Sigmoid colon (tissue), 4 donors: Measurements from ENCODE around the gene MAPRE2.

Source experiments
- EP300 ChIP-seq, 4 donors: sonication (generic); formaldehyde crosslinking; IDR thresholded peaks; one replicate each; pipeline ENCODE4 v1.6.1; 2017; ENCODE audit warnings: antibody characterized with exemption in 4 of 4
- TF ChIP-seq, protein P1 (sequence below), 4 experiments: fragments of 450-650 bp in 3 of 4; fragments of 200-600 bp in 1 of 4; IDR thresholded peaks; one replicate each; pipeline ENCODE4 v1.5.1; 2016 to 2019; ENCODE audit warnings: antibody characterized with exemption in 4 of 4, mild to moderate bottlenecking in 3 of 4, moderate library complexity in 2 of 4

DNA sequence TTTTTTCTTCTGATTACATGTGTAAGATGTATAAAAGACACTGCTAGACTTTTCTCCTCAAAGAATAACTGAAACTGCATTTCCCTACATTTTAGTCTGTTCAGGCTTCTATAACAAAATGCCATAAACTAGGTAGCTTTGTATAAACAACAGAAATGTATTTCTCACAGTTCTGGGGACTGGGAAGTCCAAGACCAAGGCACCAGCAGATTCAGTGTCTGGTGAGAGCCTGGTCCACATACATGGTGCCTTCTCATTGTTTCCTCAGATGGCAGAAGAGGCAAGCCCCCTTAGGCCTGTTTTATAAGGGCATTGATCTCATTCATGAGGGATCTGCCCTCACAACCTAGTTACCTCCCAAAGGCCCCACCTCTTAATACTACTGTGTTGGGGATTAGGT lies 71.5 kb downstream of the MAPRE2 start:
- TF ChIP-seq, protein P1, sequence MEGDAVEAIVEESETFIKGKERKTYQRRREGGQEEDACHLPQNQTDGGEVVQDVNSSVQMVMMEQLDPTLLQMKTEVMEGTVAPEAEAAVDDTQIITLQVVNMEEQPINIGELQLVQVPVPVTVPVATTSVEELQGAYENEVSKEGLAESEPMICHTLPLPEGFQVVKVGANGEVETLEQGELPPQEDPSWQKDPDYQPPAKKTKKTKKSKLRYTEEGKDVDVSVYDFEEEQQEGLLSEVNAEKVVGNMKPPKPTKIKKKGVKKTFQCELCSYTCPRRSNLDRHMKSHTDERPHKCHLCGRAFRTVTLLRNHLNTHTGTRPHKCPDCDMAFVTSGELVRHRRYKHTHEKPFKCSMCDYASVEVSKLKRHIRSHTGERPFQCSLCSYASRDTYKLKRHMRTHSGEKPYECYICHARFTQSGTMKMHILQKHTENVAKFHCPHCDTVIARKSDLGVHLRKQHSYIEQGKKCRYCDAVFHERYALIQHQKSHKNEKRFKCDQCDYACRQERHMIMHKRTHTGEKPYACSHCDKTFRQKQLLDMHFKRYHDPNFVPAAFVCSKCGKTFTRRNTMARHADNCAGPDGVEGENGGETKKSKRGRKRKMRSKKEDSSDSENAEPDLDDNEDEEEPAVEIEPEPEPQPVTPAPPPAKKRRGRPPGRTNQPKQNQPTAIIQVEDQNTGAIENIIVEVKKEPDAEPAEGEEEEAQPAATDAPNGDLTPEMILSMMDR (IDR thresholded peaks at IDR 0.05), result no peak
- TF ChIP-seq EP300 (IDR thresholded peaks at IDR 0.05), result no peak
